HEK293 (cell line): ENCODE results near the gene MRTFB.

Experiments
- CTCF ChIA-PET: fragments of 350-600 bp; formaldehyde crosslinking; extraction: SDS; loops from one replicate; lab custom pipeline; 2021; ENCODE audit warnings: antibody characterized with exemption; lab: Yijun Ruan, JAX
- POLR2A ChIA-PET: fragments of 300-600 bp; formaldehyde crosslinking; extraction: SDS; loops from one replicate; lab custom pipeline; 2020; ENCODE audit warnings: antibody characterized with exemption, inconsistent platforms; lab: Yijun Ruan, JAX
- H3K27ac ChIP-seq: fragments of 200-500 bp; sonication (Bioruptor generic); 2 replicates; pipeline ENCODE4 v1.5.1; 2014; ENCODE audit warnings: low read depth, low read length, control low read depth, inconsistent platforms; ENCODE audit errors: extremely low read depth
- H3K36me3 ChIP-seq, 2 experiments: fragments of 200-500 bp in 1 of 2; sonication (Bioruptor generic) in 1 of 2; 1 replicate in 1 of 2; 2 replicates in 1 of 2; pipeline ENCODE4 v1.5.1; 2014 to 2017; ENCODE audit warnings: inconsistent platforms in 2 of 2, low read length in 2 of 2; ENCODE audit not compliant: control insufficient read depth in 2 of 2, insufficient read depth in 1 of 2
- H3K4me1 ChIP-seq: fragments of 200-500 bp; sonication (Bioruptor generic); 2 replicates; pipeline ENCODE4 v1.5.1; 2014; ENCODE audit warnings: mild to moderate bottlenecking, low read length, inconsistent platforms; ENCODE audit not compliant: control insufficient read depth, insufficient read depth
- H3K4me3 ChIP-seq: 2 replicates; pipeline ENCODE4 v1.5.1; 2011; ENCODE audit warnings: low read depth, mild to moderate bottlenecking, control low read depth, low read length, moderate library complexity
- H3K9me3 ChIP-seq: fragments of 200-500 bp; sonication (Bioruptor generic); 2 replicates; pipeline ENCODE4 v1.5.1; 2014; ENCODE audit warnings: low read depth, low read length, inconsistent platforms; ENCODE audit not compliant: control insufficient read depth, insufficient read depth
- EGR2 ChIP-seq: fragments of 450-650 bp; formaldehyde crosslinking; IDR thresholded peaks from 2 replicates; pipeline ENCODE4 v1.5.1; 2016; ENCODE audit warnings: low read depth, missing biosample characterization, missing genetic modification characterization
- MEIS1 ChIP-seq: sonication (generic); formaldehyde crosslinking; IDR thresholded peaks from 2 replicates; pipeline ENCODE4 v1.8.1; 2022; ENCODE audit warnings: missing genetic modification reagents, mild to moderate bottlenecking, borderline replicate concordance
- TCF7L2 ChIP-seq: IDR thresholded peaks from 2 replicates; pipeline ENCODE4 v1.6.1; 2011; ENCODE audit warnings: low read depth, mild to moderate bottlenecking, inconsistent platforms, low read length, moderate library complexity, borderline replicate concordance
- YY2 ChIP-seq: fragments of 450-650 bp; formaldehyde crosslinking; IDR thresholded peaks from 2 replicates; pipeline ENCODE4 v1.5.1; 2016; ENCODE audit warnings: missing biosample characterization, missing genetic modification characterization
- ZBTB20 ChIP-seq: fragments of 450-650 bp; formaldehyde crosslinking; IDR thresholded peaks from 2 replicates; pipeline ENCODE4 v1.5.1; 2016; ENCODE audit warnings: missing biosample characterization, missing genetic modification characterization
- ZBTB48 ChIP-seq: fragments of 450-650 bp; formaldehyde crosslinking; IDR thresholded peaks from 2 replicates; pipeline ENCODE4 v1.5.1; 2016; ENCODE audit warnings: missing biosample characterization, missing genetic modification characterization
- ZBTB7A ChIP-seq: fragments of 450-650 bp; formaldehyde crosslinking; IDR thresholded peaks from 2 replicates; pipeline ENCODE4 v1.5.1; 2016; ENCODE audit warnings: low read depth, missing biosample characterization, missing genetic modification characterization
- ZBTB8A ChIP-seq: fragments of 450-650 bp; formaldehyde crosslinking; IDR thresholded peaks from 2 replicates; pipeline ENCODE4 v1.5.1; 2016; ENCODE audit warnings: missing biosample characterization, missing genetic modification characterization
- ZFHX2 ChIP-seq: fragments of 450-650 bp; formaldehyde crosslinking; conservative IDR thresholded peaks from 2 replicates; pipeline ENCODE4 v1.5.1; 2016; ENCODE audit warnings: missing biosample characterization, missing genetic modification characterization
- ZNF211 ChIP-seq: fragments of 450-650 bp; formaldehyde crosslinking; IDR thresholded peaks from 2 replicates; pipeline ENCODE4 v1.5.1; 2016; ENCODE audit warnings: low read depth, missing biosample characterization, missing genetic modification characterization
- ZNF394 ChIP-seq: fragments of 450-650 bp; formaldehyde crosslinking; IDR thresholded peaks from 2 replicates; pipeline ENCODE4 v1.5.1; 2016; ENCODE audit warnings: missing biosample characterization, missing genetic modification characterization, mild to moderate bottlenecking, moderate library complexity, borderline replicate concordance
- ZNF426 ChIP-seq: fragments of 450-650 bp; formaldehyde crosslinking; IDR thresholded peaks from 2 replicates; pipeline ENCODE4 v1.5.1; 2017; ENCODE audit warnings: missing biosample characterization, missing genetic modification characterization, mild to moderate bottlenecking, inconsistent platforms, moderate library complexity
- ZNF48 ChIP-seq: fragments of 450-650 bp; formaldehyde crosslinking; IDR thresholded peaks from 2 replicates; pipeline ENCODE4 v1.5.1; 2016; ENCODE audit warnings: missing biosample characterization, missing genetic modification characterization
- ZNF521 ChIP-seq: fragments of 450-650 bp; formaldehyde crosslinking; IDR thresholded peaks from 2 replicates; pipeline ENCODE4 v1.5.1; 2017; ENCODE audit warnings: missing biosample characterization, mild to moderate bottlenecking, missing genetic modification characterization
- ZSCAN23 ChIP-seq: fragments of 450-650 bp; formaldehyde crosslinking; IDR thresholded peaks from 2 replicates; pipeline ENCODE4 v1.5.1; 2016; ENCODE audit warnings: missing biosample characterization, missing genetic modification characterization
- TF ChIP-seq, protein P1 (sequence below): fragments of 450-650 bp; formaldehyde crosslinking; IDR thresholded peaks from 2 replicates; pipeline ENCODE4 v1.5.1; 2016; ENCODE audit warnings: missing biosample characterization, missing genetic modification characterization
- TF ChIP-seq, protein P2 (sequence below): fragments of 450-650 bp; formaldehyde crosslinking; IDR thresholded peaks from 2 replicates; pipeline ENCODE4 v1.5.1; 2016; ENCODE audit warnings: missing biosample characterization, missing genetic modification characterization, borderline replicate concordance
- TF ChIP-seq, protein P3 (sequence below): fragments of 450-650 bp; formaldehyde crosslinking; IDR thresholded peaks from 2 replicates; pipeline ENCODE4 v1.5.1; 2017; ENCODE audit warnings: missing biosample characterization, missing genetic modification characterization
- TF ChIP-seq, protein P4 (sequence below): fragments of 450-650 bp; formaldehyde crosslinking; IDR thresholded peaks from 2 replicates; pipeline ENCODE4 v1.5.1; 2017; ENCODE audit warnings: missing biosample characterization, missing genetic modification characterization
- TF ChIP-seq, protein P5 (sequence below): fragments of 450-650 bp; formaldehyde crosslinking; IDR thresholded peaks from 2 replicates; pipeline ENCODE4 v1.5.1; 2016; ENCODE audit warnings: missing biosample characterization, missing genetic modification characterization

The MRTFB gene

DNA sequence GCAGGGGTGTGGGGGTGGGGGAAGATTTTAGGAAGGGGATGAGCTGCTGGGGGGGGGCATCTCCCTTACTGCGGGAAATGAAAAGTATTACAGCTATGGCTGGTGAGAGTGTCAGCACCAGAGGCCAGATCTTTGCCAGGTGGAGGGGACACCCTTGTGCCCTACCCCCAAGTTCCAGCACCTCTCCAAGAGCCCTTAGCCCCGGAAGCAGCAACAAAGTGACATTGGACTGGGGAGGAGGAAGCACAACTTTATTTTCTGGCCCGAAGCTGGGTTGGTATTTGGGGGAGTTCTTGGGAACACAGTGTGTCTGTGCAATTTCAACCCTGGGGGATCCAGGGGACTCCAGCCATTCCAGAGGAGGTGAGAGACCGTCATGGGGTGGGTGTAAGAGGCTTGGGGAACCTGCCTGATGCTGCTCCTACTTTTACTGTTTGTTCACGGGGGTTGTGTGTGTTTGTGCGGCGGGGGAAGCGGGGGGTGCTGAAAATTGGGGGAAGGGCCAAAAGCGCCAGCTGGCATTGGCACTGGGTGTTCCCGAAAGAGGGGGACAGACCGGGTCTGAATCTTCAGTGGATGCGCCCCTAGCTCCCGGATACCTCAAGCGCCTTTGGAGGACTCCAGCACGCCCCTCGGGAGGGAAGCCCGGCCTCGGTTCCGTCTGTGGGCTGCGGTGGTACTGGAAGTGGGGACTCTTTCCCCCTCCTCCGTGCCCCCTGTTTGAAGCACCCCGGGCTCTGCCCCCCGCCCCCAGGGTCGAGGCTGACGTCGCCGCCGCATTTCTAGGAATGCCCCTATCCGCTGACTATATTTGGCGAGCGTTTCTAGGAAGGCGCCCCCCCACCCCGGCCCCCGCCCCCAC lies 230.3 kb downstream of the MRTFB start (continued):
- TF ChIP-seq ZFHX2 (tag by site-specific recombination) (peak; percentile 23; the same call in 1 of the 2 replicates), ZNF211 (tag by site-specific recombination) (no peak), ZBTB8A (tag by site-specific recombination) (0 out of 2 replicates have a peak, but pooled peaks have one; percentile 10), YY2 (tag by site-specific recombination) (no peak), ZBTB7A (tag by site-specific recombination) (no peak), ZNF48 (tag by site-specific recombination) (no peak), ZNF426 (no peak), EGR2 (tag by site-specific recombination) (0 out of 2 replicates have a peak, but pooled peaks have one; percentile 5), ZNF521 (tag by site-specific recombination) (no peak), ZNF394 (tag by site-specific recombination) (no peak), MEIS1 (no peak), ZBTB20 (tag by site-specific recombination) (peak; percentile 62)
- TF ChIP-seq, protein P1, sequence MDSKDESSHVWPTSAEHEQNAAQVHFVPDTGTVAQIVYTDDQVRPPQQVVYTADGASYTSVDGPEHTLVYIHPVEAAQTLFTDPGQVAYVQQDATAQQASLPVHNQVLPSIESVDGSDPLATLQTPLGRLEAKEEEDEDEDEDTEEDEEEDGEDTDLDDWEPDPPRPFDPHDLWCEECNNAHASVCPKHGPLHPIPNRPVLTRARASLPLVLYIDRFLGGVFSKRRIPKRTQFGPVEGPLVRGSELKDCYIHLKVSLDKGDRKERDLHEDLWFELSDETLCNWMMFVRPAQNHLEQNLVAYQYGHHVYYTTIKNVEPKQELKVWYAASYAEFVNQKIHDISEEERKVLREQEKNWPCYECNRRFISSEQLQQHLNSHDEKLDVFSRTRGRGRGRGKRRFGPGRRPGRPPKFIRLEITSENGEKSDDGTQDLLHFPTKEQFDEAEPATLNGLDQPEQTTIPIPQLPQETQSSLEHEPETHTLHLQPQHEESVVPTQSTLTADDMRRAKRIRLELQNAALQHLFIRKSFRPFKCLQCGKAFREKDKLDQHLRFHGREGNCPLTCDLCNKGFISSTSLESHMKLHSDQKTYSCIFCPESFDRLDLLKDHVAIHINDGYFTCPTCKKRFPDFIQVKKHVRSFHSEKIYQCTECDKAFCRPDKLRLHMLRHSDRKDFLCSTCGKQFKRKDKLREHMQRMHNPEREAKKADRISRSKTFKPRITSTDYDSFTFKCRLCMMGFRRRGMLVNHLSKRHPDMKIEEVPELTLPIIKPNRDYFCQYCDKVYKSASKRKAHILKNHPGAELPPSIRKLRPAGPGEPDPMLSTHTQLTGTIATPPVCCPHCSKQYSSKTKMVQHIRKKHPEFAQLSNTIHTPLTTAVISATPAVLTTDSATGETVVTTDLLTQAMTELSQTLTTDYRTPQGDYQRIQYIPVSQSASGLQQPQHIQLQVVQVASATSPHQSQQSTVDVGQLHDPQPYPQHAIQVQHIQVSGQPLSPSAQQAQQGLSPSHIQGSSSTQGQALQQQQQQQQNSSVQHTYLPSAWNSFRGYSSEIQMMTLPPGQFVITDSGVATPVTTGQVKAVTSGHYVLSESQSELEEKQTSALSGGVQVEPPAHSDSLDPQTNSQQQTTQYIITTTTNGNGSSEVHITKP (tag by site-specific recombination) = peak; percentile 38
- TF ChIP-seq, protein P2, sequence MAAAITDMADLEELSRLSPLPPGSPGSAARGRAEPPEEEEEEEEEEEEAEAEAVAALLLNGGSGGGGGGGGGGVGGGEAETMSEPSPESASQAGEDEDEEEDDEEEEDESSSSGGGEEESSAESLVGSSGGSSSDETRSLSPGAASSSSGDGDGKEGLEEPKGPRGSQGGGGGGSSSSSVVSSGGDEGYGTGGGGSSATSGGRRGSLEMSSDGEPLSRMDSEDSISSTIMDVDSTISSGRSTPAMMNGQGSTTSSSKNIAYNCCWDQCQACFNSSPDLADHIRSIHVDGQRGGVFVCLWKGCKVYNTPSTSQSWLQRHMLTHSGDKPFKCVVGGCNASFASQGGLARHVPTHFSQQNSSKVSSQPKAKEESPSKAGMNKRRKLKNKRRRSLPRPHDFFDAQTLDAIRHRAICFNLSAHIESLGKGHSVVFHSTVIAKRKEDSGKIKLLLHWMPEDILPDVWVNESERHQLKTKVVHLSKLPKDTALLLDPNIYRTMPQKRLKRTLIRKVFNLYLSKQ (tag by site-specific recombination) = no peak
- TF ChIP-seq, protein P3, sequence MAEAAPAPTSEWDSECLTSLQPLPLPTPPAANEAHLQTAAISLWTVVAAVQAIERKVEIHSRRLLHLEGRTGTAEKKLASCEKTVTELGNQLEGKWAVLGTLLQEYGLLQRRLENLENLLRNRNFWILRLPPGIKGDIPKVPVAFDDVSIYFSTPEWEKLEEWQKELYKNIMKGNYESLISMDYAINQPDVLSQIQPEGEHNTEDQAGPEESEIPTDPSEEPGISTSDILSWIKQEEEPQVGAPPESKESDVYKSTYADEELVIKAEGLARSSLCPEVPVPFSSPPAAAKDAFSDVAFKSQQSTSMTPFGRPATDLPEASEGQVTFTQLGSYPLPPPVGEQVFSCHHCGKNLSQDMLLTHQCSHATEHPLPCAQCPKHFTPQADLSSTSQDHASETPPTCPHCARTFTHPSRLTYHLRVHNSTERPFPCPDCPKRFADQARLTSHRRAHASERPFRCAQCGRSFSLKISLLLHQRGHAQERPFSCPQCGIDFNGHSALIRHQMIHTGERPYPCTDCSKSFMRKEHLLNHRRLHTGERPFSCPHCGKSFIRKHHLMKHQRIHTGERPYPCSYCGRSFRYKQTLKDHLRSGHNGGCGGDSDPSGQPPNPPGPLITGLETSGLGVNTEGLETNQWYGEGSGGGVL (tag by site-specific recombination) = peak; percentile 71
- TF ChIP-seq, protein P4, sequence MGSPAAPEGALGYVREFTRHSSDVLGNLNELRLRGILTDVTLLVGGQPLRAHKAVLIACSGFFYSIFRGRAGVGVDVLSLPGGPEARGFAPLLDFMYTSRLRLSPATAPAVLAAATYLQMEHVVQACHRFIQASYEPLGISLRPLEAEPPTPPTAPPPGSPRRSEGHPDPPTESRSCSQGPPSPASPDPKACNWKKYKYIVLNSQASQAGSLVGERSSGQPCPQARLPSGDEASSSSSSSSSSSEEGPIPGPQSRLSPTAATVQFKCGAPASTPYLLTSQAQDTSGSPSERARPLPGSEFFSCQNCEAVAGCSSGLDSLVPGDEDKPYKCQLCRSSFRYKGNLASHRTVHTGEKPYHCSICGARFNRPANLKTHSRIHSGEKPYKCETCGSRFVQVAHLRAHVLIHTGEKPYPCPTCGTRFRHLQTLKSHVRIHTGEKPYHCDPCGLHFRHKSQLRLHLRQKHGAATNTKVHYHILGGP = 0 out of 2 replicates have a peak, but pooled peaks have one; percentile 40

DNA sequence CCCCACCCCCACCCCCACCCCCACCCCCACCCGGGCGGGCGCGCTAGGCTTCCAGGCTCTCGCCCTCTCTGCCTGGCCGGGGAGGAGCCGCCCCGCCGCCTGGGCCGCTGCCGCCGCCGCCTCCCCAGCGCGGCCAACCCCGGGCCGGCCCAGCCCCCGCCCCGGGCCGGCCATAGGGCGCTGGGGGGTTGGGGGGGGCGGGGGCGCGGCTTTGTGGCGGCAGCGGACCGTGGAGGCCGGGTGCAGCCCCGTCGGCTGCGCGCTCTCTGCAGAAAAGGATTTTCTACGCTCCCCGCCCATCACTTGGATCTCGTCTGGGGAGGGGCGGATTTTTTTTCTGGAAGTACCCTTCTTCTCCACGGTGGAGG lies 230.9 kb downstream of the MRTFB start:
- TF ChIP-seq TCF7L2 = no peak
- TF ChIP-seq ZSCAN23 = no peak
- TF ChIP-seq, protein P5, sequence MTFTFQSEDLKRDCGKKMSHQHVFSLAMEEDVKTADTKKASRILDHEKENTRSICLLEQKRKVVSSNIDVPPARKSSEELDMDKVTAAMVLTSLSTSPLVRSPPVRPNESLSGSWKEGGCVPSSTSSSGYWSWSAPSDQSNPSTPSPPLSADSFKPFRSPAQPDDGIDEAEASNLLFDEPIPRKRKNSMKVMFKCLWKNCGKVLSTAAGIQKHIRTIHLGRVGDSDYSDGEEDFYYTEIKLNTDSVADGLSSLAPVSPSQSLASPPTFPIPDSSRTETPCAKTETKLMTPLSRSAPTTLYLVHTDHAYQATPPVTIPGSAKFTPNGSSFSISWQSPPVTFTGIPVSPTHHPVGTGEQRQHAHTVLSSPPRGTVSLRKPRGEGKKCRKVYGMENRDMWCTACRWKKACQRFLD (tag by site-specific recombination) = no peak
- TF ChIP-seq ZBTB48 = no peak
- TF ChIP-seq, all 188 proteins: peak for 0
- POLR2A ChIA-PET = interaction anchor here (1.4 kb wide), 1 partner anchor 16 kb away, joined by 5 read pairs; no protein-coding TSS in a partner anchor
- Histone ChIP-seq H3K4me1 (peaks cover 3% of the 10 kb centered on the region; the same call in 1 of the 2 replicates), H3K9me3 (no peaks in the 10 kb centered on the region), H3K27ac (peak overlapping the region; percentile 88; the same call in 1 of the 2 replicates), H3K4me3 (peak overlapping the region; percentile 86), H3K36me3 (no peaks in the 10 kb centered on the region)
- CTCF ChIA-PET = interaction anchor here (1.0 to 2.9 kb wide), 2 partner anchors 164 to 226 kb away, joined by 3 to 29 read pairs; no protein-coding TSS in a partner anchor
